ENCODE data around the gene ELOB. TPM values are rescaled to one million over a fixed set of nuclear protein-coding genes. Genes with fewer than 3 reads are reported as not detected.

The ELOB gene
- total RNA-seq, 4 donors from 2014 or later, result 216 to 970 (median 375) TPM

DNA sequence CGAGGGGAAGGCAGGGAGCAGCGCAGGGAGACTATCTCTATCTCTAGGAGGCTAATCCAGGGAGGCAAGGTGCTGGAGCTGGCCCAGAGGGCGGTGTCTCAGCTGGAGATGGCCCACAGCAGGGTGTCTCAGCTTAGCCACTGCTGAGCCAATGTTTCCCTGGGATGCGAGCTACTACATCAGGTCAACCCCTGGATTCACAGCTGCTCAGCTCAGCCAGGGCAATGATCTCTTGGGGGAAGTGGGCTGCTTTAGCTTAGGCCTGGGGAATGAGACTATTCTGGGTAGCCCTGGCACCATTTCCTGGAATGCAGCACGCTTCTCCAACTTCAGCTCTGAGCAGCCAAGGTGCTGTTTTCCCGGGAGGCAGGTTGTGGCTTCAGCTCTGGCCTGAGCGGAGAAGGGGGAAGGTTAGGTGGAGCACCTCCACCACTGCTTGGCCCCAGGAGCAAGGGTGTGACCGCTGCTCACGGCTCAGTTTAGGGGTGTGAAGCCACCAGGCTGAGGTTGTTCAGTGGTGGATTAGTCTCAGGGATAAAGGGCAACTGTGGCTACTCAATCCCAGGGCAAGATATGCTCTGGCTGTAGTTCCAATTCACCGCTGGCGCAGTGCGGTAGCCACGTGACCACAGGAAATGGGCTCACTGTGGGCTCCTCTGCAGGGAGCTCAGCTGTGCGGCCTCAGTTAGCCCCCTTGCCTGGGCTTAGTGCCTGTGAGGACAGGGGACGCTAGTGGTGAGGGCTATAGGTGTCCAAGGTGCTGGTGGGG, 34.8 kb upstream of the ELOB start:
- H3K27me3 ChIP-seq, result peaks cover 0 to 3% (median 3%) of the 10 kb centered on the region in 3 donors
- ATAC-seq, result no peak

GRCh38 chr16:2810651-2811050, 33.6 kb upstream of the ELOB start:
- no peak for ATAC-seq
- no peak for DNase-seq
- Histone ChIP-seq H3K4me1 (peaks cover 0 to 10% of the 10 kb centered on the region in 2 donors), H3K27me3 (peaks cover 0 to 3% (median 0%) of the 10 kb centered on the region in 3 donors), H3K36me3 (no peaks in the 10 kb centered on the region), H3K9me3 (no peaks in the 10 kb centered on the region), H3K4me3 (no peak overlapping the region), H3K27ac (no peak overlapping the region)
- intact Hi-C loops (cut with DNase I; ENCODE audit: low total_unique reads) (no loop called here), in situ Hi-C loops (cut with MboI; ENCODE audit: low sequenced_read_pairs in 4 of 4) (no loop called here)
- TF ChIP-seq CTCF (IDR thresholded peaks at IDR 0.05 in 4 of 5, conservative IDR thresholded peaks at IDR 0.05 in 1 of 5) (no peak), POLR2A (IDR thresholded peaks at IDR 0.05) (no peak)

More for the DNA sequence above, 34.8 kb upstream of the ELOB start:
- in situ Hi-C loops (cut with MboI; ENCODE audit: low sequenced_read_pairs in 4 of 4) (no loop called here), intact Hi-C loops (cut with DNase I; ENCODE audit: low total_unique reads) (no loop called here)
- no peaks in the 10 kb centered on the region for H3K36me3 ChIP-seq
- H3K4me1 ChIP-seq, result peaks cover 0 to 10% of the 10 kb centered on the region in 2 donors
- H3K4me3 ChIP-seq, result no peak overlapping the region
- TF ChIP-seq POLR2A (IDR thresholded peaks at IDR 0.05) (no peak), CTCF (IDR thresholded peaks at IDR 0.05 in 4 of 5, conservative IDR thresholded peaks at IDR 0.05 in 1 of 5) (no peak)
- no peak for DNase-seq
- H3K27ac ChIP-seq, result no peak overlapping the region
- H3K9me3 ChIP-seq, result no peaks in the 10 kb centered on the region

DNA sequence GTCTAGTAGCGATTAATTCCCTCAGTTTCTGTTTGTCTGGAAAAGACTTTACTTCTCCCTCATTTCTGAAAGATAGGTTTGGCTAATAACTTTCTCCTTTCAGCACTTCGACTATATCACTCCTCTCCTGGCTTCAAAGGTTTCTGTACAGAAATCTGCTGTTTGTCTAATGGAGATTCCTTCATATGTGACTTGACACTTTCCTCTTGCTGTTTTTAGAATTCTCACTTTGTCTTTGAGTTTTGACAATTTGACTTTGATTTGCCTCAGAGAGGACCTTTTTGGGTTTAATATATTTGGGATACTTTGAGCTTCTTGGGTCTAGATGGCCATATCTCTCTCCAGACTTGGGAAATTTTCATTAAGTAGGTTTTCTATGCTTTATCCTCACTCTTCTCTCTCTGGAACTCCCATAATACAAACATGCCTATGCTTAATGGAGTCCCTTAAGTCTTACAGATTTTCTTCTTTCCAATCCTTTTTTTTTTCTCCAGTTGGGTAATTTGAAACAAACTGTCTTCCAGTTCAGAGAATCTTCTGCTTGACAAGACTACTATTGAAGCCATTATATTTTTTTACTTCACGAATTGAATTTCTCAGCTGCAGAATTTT, 32.2 kb upstream of the ELOB start:
- ATAC-seq (no peak), DNase-seq (no peak)
- Histone ChIP-seq H3K4me1 (peaks cover 0 to 10% of the 10 kb centered on the region in 2 donors), H3K36me3 (no peaks in the 10 kb centered on the region), H3K4me3 (no peak overlapping the region), H3K27me3 (peaks cover 0 to 7% (median 0%) of the 10 kb centered on the region in 3 donors), H3K27ac (no peak overlapping the region), H3K9me3 (peaks cover 0 to 1% (median 0%) of the 10 kb centered on the region in 3 donors)
- intact Hi-C loops (cut with DNase I; ENCODE audit: low total_unique reads) (no loop called here), in situ Hi-C loops (cut with MboI; ENCODE audit: low sequenced_read_pairs in 4 of 4) (no loop called here)
- TF ChIP-seq POLR2A (IDR thresholded peaks at IDR 0.05) (no peak), CTCF (IDR thresholded peaks at IDR 0.05 in 4 of 5, conservative IDR thresholded peaks at IDR 0.05 in 1 of 5) (no peak)

GRCh38 chr16:2808181-2808580, 31.1 kb upstream of the ELOB start:
- Histone ChIP-seq H3K27me3 (peaks cover 0 to 13% (median 0%) of the 10 kb centered on the region in 3 donors), H3K36me3 (no peaks in the 10 kb centered on the region), H3K4me1 (peaks cover 0 to 10% of the 10 kb centered on the region in 2 donors), H3K27ac (no peak overlapping the region), H3K4me3 (no peak overlapping the region), H3K9me3 (peaks cover 0 to 12% (median 6%) of the 10 kb centered on the region in 3 donors)
- ATAC-seq (no peak), DNase-seq (no peak)
- intact Hi-C loops (cut with DNase I; ENCODE audit: low total_unique reads), result no loop called here
- TF ChIP-seq POLR2A (IDR thresholded peaks at IDR 0.05), result no peak
- no peak for TF ChIP-seq CTCF (IDR thresholded peaks at IDR 0.05 in 4 of 5, conservative IDR thresholded peaks at IDR 0.05 in 1 of 5)
- in situ Hi-C loops (cut with MboI; ENCODE audit: low sequenced_read_pairs in 4 of 4), result no loop called here
